Jurkat, Clone E6-1 (cell line): ENCODE data around the gene KIF22.
A peak's percentile ranks its signal among the peaks of the same experiment; 100 is the strongest.
"Not testable (repeated sequence)": the region's sequence is repeated elsewhere in the genome, so short reads cannot be mapped to it uniquely, and the experiment has no call there.

Experiments
- DNase-seq: peaks from one replicate; pipeline ENCODE4 v3.0.0-alpha.2; 2011; ENCODE audit warnings: low read depth, low spot score
- H3K4me3 ChIP-seq: 2 replicates; pipeline ENCODE4 v1.5.1; 2011; ENCODE audit warnings: mild to moderate bottlenecking, low read length, control low read depth, moderate library complexity

The KIF22 gene

DNA sequence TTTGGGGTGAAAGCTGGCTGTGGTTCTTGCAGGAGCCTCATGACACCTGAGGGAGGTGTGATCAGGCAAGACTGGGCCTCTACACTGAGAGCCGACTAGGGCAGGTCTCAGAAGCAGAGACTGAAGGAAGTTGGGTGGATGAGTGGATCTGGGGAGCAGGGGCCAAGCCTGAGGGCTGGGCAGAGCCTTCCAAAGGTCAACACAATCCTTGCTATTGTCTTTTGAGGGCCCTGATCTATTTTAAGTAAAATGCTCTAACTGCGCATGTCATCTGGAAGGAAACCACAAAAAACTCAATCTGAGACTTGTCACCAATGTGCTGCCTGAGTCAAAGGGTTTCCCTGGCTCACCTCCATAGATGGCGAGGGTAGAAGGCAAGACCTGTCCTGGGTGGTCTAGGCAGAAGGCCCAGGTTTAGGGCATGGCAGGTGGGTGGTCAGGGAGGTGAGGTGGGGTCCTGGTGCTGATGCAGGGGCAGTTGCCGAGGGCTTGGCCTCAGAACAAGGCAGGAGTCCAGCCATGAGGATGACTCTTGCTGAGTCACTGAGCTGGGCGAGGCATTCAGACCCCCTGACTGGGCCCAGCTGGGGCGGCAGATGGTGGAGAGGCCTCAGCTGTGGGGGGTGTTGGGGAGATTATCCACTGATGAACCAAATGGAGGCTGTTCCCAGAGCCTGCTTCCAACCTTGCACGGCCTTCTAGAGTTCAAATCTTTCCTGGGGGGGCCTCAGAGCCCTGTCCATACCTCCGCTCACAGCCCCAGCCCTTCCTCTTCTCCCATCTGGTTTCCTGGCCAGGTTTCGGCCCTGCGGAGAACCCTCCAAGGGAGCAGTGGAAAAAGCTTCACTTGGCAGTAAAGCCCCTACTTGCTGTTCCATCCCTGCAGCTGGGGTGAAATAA lies 34.8 kb downstream of the KIF22 start:
- H3K4me3 ChIP-seq: no peak overlapping the region
- peak; percentile 73 for DNase-seq

DNA sequence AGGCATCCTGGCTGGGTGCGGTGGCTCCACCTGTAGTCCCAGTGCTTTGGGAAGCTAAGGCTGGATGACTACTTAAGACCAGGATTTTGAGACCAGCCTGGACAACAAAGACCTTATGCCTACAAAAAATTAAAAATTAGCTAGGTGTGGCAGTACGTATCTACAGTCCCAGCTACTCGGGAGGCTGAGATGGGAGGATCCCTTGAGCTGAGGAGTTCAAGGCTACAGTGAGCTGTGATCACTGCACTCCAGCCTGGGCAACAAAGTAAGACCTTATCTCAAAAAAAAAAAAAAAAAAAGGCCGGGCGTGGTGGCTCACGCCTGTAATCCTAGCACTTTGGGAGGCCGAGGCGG lies 35.8 kb downstream of the KIF22 start:
- no peak overlapping the region for H3K4me3 ChIP-seq
- no peak for DNase-seq

GRCh38 chr16:29830774-29831173 lies 40.2 kb downstream of the KIF22 start:
- DNase-seq: no peak
- H3K4me3 ChIP-seq: no peak overlapping the region

DNA sequence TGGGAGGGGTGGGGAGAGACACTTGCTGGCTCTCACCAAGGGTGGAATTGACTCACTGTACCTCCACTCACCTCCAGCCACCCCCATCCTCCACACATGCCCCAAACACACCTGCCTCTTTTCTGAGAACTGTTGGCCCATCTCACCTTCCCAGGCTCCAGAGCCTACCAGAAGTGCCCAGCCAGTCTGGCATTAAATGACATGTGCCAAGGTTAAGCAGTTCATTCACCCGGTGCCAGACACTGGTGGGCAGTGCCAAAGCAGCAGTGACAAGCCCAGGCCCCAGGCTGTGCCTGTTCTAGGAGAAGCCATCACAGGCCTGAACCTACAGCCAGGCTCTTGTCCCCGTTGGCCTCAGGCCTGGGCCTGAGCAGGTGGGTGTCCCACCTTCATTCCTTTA lies 40.9 kb downstream of the KIF22 start:
- no peak for DNase-seq
- no peak overlapping the region for H3K4me3 ChIP-seq

- DNase-seq, H3K4me3 ChIP-seq: not testable (repeated sequence)
These were observed 42.7 kb downstream of the KIF22 start for GRCh38 chr16:29833219-29833618.

DNA sequence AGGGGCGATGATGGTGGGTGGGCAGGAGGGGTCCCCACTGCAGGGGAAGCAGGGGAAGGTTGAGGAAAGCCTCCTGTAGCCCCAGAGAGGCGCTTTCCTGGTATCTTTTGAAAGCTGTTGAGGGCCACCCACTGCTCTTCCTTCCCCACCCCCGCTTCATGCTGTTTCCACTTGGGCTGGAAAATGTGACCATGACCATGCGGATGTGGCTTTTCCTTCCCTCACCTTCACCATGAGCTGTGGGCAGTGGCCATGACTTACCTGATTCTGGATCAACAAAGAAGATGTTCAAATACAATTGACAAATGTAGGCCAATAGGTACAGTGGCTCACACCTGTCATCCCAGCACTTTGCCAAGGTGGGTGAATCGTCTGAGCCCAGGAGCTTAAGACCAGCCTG lies 43.5 kb downstream of the KIF22 start:
- no peak for DNase-seq
- H3K4me3 ChIP-seq: no peak overlapping the region

DNA sequence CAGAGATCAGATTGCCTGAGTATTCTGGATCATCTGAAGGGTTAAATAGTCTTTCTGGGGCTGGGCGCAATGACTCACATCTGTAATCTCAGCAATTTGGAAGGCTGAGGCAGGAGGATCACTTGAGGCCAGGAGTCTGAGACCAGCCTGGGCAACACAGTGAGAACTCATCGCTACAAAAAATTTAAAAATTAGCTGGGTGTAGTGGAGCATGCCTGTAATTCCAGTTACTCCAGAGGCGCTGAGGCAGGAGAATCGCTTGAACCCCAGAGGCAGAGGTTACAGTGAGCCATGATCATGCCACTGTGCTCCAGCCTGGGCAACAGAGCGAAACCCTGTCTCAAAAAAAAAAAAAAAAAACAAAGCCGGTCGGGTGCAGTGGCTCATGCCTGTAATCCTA lies 45.4 kb downstream of the KIF22 start:
- no peak for DNase-seq

GRCh38 chr16:29836623-29837022 lies 46.1 kb downstream of the KIF22 start:
- no peak for DNase-seq
- no peak overlapping the region for H3K4me3 ChIP-seq

More for the DNA sequence above, 45.4 kb downstream of the KIF22 start:
- no peak overlapping the region for H3K4me3 ChIP-seq

DNA sequence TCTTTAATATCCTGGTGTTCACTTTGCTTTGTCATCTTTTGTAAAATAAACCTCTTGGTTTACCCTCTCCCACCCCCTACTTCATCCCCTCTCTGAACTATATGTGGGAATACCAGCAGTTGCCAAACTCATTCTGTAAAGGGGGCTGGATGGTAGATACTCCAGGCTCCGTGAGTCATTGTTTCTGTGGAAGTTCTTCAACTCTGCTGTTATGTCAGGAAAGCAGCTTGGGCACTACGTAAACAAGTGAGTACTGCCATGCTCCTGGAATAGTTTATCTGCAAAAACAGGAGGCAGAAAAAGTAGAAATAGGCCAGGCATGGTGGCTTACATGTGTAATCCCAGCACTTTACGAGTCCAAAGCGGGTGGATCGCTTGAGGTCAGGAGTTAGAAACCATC lies 47.3 kb downstream of the KIF22 start:
- DNase-seq: no peak
- H3K4me3 ChIP-seq: no peak overlapping the region

GRCh38 chr16:29839822-29840221 lies 49.3 kb downstream of the KIF22 start:
- no peak for DNase-seq
- no peak overlapping the region for H3K4me3 ChIP-seq

- H3K4me3 ChIP-seq: no peak overlapping the region
- no peak for DNase-seq
These were observed 49.7 kb downstream of the KIF22 start for GRCh38 chr16:29840240-29840639.

GRCh38 chr16:29841631-29842030 lies 51.1 kb downstream of the KIF22 start:
- H3K4me3 ChIP-seq: no peak overlapping the region
- DNase-seq: no peak

DNA sequence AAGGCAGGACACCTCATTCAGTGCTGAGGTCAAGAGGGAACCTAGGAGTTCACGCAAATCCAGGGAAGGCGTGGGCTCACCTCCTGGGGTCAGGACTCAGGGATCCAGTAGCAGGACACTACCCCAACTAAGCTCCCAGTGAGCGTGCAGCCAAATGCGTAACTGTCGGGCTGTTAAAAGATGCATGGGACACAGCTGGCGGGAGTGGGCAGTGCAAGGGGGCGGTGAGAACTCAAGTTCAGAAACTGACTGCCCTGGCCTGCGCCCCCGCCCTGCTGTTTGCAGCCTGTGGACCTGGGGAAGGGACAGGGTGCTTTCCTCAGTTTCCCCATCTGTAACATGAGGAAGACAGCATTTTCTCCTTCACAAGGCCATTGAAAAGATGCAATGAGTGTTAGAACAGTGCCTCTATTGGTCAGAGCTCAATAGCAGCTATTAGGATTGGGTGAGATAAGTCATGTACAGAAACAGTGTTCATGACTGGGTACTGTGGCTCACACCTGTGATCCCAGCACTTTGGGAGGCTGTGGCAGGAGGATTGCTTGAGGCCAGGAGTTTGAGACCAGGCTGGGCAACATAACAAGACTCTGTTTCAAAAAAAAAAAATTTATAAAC lies 52.3 kb downstream of the KIF22 start:
- no peak for DNase-seq
- H3K4me3 ChIP-seq: no peak overlapping the region

DNA sequence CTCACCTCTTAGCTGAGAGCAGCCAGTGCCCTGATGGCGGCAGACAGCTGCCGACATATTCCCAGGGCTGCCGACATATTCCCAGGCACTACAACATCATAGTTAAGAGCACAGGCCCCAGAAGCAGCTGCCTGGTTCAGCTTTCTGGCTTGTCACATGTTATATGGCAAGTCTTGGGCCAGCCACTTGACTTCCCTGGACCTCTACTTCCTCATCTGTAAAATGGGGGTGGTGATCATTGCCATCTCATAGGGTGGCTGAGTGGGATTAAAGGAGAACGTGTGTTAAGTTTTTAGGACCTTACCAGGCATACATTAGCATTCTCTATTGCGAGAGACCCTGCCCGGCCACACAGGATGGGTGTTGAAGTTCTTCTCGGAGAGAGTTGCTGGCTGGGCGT lies 53.4 kb downstream of the KIF22 start:
- no peak overlapping the region for H3K4me3 ChIP-seq
- DNase-seq: no peak

- H3K4me3 ChIP-seq: no peak overlapping the region
- DNase-seq: no peak
These were observed 54.2 kb downstream of the KIF22 start for GRCh38 chr16:29844575-29845331.

GRCh38 chr16:29845656-29846055 lies 55.1 kb downstream of the KIF22 start:
- no peak for DNase-seq
- no peak overlapping the region for H3K4me3 ChIP-seq

GRCh38 chr16:29848420-29849297 lies 58.1 kb downstream of the KIF22 start:
- DNase-seq: peak; percentile 66
- no peak overlapping the region for H3K4me3 ChIP-seq

DNA sequence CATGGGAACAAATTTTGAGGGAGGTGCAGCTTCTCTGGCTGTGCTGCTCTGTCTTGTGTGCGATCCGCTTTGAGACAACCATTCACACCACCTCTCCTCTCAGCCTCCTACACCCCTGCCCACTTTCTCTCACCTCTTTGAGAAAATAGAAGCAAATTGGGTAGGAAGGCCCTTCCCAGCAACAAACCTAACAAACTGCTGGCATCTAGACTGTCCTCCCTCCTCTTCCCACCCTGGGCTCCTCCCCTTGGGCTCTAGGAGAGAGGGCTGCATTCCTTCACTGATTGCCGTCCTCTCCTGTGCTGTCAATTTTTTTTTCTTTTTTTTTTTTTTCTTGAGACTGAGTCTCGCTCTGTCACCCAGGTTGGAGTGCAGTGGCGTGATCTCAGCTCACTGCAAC lies 59.0 kb downstream of the KIF22 start:
- no peak overlapping the region for H3K4me3 ChIP-seq
- no peak for DNase-seq

GRCh38 chr16:29850998-29851397 lies 60.4 kb downstream of the KIF22 start:
- DNase-seq: no peak
- no peak overlapping the region for H3K4me3 ChIP-seq
